ENCODE results near the gene PAPLN.

GRCh38 chr14:73242357-73242901 is 5.1 kb downstream of the PAPLN start:
- TF ChIP-seq EZH2 (IDR thresholded peaks at IDR 0.05; ENCODE audit: borderline replicate concordance, low read depth, low read length, poor library complexity, severe bottlenecking): no peak
- no peak for TF ChIP-seq CTCF (conservative IDR thresholded peaks at IDR 0.05; ENCODE audit: low read depth, low read length)
